Measurements from ENCODE around the gene CTSC. TPM values are rescaled to one million over a fixed set of nuclear protein-coding genes. Genes with fewer than 3 reads are reported as not detected.

CTSC gene
- total RNA-seq = 100 to 1,000 TPM in 5 of 6 donors, 10 to 100 TPM in 1; 74.4 to 370 (median 247) TPM

DNA sequence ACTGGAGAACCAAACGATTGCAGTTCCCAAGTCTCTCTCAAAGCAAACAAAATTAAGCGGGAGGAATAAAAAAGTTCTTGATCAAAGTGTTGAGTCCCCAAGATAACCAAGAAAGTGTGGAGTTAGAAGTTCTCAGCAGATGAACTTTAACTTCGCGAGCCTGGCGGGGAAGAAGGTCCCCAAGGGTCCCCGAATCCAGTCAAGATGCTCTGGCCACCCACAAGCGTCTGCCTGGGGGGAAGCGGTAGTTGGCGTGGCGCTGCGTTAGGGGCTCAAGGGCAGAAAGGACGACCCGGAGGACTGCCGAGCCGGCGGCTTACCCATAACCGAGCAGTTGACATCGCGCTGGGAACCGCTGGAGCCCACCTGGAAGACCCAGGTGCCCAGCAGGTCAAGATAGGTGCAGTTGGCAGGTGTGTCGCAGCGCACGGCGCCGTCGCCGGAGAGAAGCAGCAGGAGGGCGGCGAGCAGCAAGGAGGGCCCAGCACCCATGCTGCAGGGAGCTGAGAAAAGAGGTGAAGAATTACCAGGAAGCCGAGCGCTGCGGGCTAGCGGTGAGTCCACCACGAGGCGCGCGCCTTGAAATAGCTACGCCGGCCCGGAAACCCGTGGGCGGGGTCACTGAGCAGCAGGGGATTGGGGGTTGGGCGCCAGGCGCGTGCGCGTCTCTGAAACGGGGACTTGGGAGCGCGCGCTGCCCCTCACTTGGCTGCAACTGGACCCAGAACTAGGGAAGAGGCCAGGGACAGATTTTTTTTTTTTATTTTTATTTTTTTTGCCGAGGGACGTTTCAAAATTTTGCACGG is at the start of gene CTSC:
TSS of gene CTSC (minus strand) at position 556 of the 806 bp plus-strand sequence. CDS start at position 492, 64 bp downstream.
- Histone ChIP-seq H3K27me3 (peaks cover 0 to 2% (median 0%) of the 10 kb centered on the region in 4 donors), H3K4me3 (peak within 1 kb of the TSS; percentile 69 to 83 (median 79)), H3K4me1 (peaks cover 5 to 19% (median 19%) of the 10 kb centered on the region in 4 donors), H3K27ac (peak within 1 kb of the TSS; percentile 90 to 93 (median 93)), H3K9me3 (no peaks in the 10 kb centered on the region), H3K36me3 (peaks cover 0 to 9% (median 0%) of the 10 kb centered on the region in 4 donors)
- TF ChIP-seq, protein P1, sequence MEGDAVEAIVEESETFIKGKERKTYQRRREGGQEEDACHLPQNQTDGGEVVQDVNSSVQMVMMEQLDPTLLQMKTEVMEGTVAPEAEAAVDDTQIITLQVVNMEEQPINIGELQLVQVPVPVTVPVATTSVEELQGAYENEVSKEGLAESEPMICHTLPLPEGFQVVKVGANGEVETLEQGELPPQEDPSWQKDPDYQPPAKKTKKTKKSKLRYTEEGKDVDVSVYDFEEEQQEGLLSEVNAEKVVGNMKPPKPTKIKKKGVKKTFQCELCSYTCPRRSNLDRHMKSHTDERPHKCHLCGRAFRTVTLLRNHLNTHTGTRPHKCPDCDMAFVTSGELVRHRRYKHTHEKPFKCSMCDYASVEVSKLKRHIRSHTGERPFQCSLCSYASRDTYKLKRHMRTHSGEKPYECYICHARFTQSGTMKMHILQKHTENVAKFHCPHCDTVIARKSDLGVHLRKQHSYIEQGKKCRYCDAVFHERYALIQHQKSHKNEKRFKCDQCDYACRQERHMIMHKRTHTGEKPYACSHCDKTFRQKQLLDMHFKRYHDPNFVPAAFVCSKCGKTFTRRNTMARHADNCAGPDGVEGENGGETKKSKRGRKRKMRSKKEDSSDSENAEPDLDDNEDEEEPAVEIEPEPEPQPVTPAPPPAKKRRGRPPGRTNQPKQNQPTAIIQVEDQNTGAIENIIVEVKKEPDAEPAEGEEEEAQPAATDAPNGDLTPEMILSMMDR (IDR thresholded peaks at IDR 0.05) = peak in 1 of 6 experiments; percentile 11
- peak; percentile 69 to 97 for TF ChIP-seq POLR2AphosphoS5 (IDR thresholded peaks at IDR 0.05)
- TF ChIP-seq POLR2A (IDR thresholded peaks at IDR 0.05) = peak in 3 of 4 donors; percentile 68 to 87 (median 84)
- no peak for TF ChIP-seq EP300 (IDR thresholded peaks at IDR 0.05)
- peak; percentile 96 to 97 for ATAC-seq (ENCODE audit: low FRiP score in 2 of 2)
- WGBS, 2 donors = 1% methylated on average over 36 to 54 of the region's 54 CpGs
- DNase-seq = peak; percentile 97 to 98

DNA sequence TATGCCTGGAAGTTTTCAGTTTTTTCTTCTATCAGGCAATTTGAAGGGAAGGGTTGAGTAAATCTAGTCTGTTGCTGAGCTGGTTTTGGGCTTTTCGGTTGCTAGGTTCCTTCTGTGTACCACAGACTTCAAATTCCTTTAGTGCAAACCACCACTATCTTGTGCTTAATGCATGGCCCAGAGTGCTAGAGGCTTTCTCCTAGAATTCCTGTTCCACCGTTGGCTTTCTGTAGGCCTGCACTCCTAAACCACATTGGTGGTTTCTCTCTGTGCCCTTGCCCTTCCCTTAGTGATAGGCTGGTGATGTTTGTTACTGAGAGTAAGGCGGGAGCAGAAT is 47.1 kb upstream of the CTSC start:
- Histone ChIP-seq H3K4me3 (no peak overlapping the region), H3K36me3 (no peaks in the 10 kb centered on the region), H3K4me1 (no peaks in the 10 kb centered on the region), H3K9me3 (no peaks in the 10 kb centered on the region), H3K27me3 (no peaks in the 10 kb centered on the region), H3K27ac (no peak overlapping the region)
- DNase-seq = no peak
- no peak for ATAC-seq (ENCODE audit: low FRiP score in 2 of 2)
- TF ChIP-seq EP300 (IDR thresholded peaks at IDR 0.05) (no peak), POLR2A (IDR thresholded peaks at IDR 0.05) (no peak)
- 77 to 83% methylated on average over 3 of the region's 3 CpGs for WGBS, 2 donors

DNA sequence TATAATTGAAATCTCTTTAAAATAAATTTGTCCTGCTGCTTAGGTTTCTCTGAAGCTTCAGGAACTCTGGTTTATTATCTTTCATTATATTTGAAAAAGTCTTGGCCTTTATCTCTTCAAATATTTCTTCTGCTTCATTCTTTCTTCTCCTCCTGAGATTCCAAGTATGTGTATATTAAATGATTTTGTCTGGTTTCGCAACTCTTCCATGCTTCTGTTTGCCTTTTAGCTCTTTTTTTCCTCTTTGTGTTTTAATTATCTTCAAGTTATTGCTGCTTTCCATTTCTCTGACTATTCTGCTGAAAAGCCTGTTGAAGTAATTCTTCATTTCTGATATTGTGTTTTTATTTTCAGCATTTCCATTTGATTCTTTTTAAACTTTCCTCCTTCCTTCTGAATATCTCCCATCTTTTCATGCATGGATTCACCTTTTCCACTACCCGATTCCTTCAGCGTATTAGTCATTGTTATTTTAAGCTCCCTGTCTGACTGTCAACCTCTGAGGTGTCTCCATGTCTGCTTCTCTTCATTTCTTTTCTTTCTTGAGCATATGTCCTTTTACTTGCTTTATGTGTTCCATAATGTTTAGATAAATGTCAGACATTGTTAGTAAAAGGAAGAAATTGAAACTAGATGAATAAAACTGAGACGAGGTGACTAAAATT is 46.6 kb upstream of the CTSC start:
- ATAC-seq (ENCODE audit: low FRiP score in 2 of 2) = no peak
- H3K9me3 ChIP-seq = no peaks in the 10 kb centered on the region
- H3K27ac ChIP-seq = no peak overlapping the region

DNA sequence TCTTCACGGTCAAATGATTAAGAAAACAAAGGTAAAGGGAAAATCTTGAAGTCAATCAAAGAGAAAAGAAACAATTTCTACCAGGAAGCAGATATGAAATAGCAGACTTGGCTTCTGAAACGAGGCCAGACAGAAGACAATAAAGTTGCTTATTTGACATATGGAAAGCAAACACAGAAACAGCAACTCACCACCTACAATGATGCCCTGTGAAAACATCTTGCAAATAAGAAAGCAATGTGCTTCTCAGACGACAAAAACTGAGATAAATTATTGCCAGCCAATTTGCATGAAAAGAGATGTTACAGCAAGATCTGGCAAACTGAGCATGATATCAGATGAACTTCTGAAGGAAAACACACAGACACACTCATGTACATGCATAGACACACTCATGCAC is 45.9 kb upstream of the CTSC start:
- ATAC-seq (ENCODE audit: low FRiP score in 2 of 2) (no peak), DNase-seq (no peak)
- Histone ChIP-seq H3K36me3 (no peaks in the 10 kb centered on the region), H3K27me3 (no peaks in the 10 kb centered on the region), H3K27ac (no peak overlapping the region), H3K4me1 (no peaks in the 10 kb centered on the region), H3K4me3 (no peak overlapping the region), H3K9me3 (no peaks in the 10 kb centered on the region)
- 43 to 55% methylated on average over 3 of the region's 3 CpGs for WGBS, 2 donors
- TF ChIP-seq EP300 (IDR thresholded peaks at IDR 0.05) (no peak), POLR2A (IDR thresholded peaks at IDR 0.05) (no peak), POLR2AphosphoS5 (IDR thresholded peaks at IDR 0.05) (no peak)
- TF ChIP-seq, protein P1 (IDR thresholded peaks at IDR 0.05) = no peak

More for the DNA sequence above, 46.6 kb upstream of the CTSC start:
- no peaks in the 10 kb centered on the region for H3K4me1 ChIP-seq
- no peaks in the 10 kb centered on the region for H3K27me3 ChIP-seq
- no peak for DNase-seq
- no peak for TF ChIP-seq POLR2AphosphoS5 (IDR thresholded peaks at IDR 0.05)
- TF ChIP-seq, protein P1 (IDR thresholded peaks at IDR 0.05) = no peak
- WGBS, 2 donors = 67 to 71% methylated on average over 4 of the region's 4 CpGs
- H3K4me3 ChIP-seq = no peak overlapping the region
- no peaks in the 10 kb centered on the region for H3K36me3 ChIP-seq

DNA sequence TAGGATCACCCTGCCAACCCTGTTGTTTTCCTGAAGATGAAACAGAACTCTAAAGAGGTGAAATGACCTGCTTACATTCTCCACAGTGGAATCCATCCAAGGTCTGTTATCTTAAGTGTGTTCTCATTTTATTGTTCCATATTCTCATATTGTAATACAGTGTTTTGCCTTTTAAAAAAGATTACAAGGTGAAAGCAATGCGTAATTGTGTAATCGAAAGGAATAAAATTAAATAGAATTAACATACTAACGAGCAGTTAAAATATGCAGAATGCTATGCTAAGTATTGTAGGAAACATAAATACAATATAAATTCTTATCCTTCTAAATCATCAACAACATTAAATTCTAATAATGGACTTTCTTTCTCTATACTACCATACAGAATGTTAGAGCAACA is 41.6 kb upstream of the CTSC start:
- no peak for ATAC-seq (ENCODE audit: low FRiP score in 2 of 2)
- Histone ChIP-seq H3K36me3 (no peaks in the 10 kb centered on the region), H3K27ac (no peak overlapping the region), H3K4me3 (no peak overlapping the region), H3K9me3 (no peaks in the 10 kb centered on the region), H3K4me1 (no peaks in the 10 kb centered on the region), H3K27me3 (no peaks in the 10 kb centered on the region)
- no peak for TF ChIP-seq POLR2A (IDR thresholded peaks at IDR 0.05)
- TF ChIP-seq EP300 (IDR thresholded peaks at IDR 0.05) = no peak
- TF ChIP-seq POLR2AphosphoS5 (IDR thresholded peaks at IDR 0.05) = no peak
- TF ChIP-seq, protein P1 (IDR thresholded peaks at IDR 0.05) = no peak
- DNase-seq = no peak
- 92% methylated on average over 3 of the region's 3 CpGs for WGBS, 2 donors
